SK-N-SH (cell line): Measurements from ENCODE around the gene ST6GALNAC2. TPM values are rescaled to one million over a fixed set of nuclear protein-coding genes. Genes with fewer than 3 reads are reported as not detected.

Source experiments
- CTCF ChIA-PET: fragments of 300-600, 350-600 bp; formaldehyde crosslinking; extraction: SDS; loops from one replicate; lab custom pipeline; 2021; lab: Yijun Ruan, JAX
- POLR2A ChIA-PET: fragments of 350-600 bp; sonication (Branson Sonifier 250); formaldehyde crosslinking; extraction: SDS; loops from one replicate; lab custom pipeline; 2020; ENCODE audit warnings: antibody characterized with exemption, inconsistent platforms; lab: Yijun Ruan, JAX
- DNase-seq: peaks from one replicate; pipeline ENCODE4 v3.0.0; 2012
- H2AFZ ChIP-seq: fragments of 200-600 bp; sonication (generic); 2 replicates; pipeline ENCODE4 v1.8.1; 2016; ENCODE audit warnings: antibody characterized with exemption, mild to moderate bottlenecking, low read depth
- H3F3A ChIP-seq: fragments of 200-600 bp; sonication (generic); replicated peaks from 2 replicates; pipeline ENCODE3; 2016; ENCODE audit warnings: antibody characterized with exemption, mild to moderate bottlenecking; ENCODE audit not compliant: insufficient read depth
- H3K27ac ChIP-seq, 2 experiments: fragments of 200-500 bp in 1 of 2; fragments of 200-600 bp in 1 of 2; sonication (Bioruptor generic) in 1 of 2; sonication (generic), shearing (Covaris generic) in 1 of 2; 2 replicates each; pipeline versions ENCODE4 v1.5.1 to v1.6.1; 2014 to 2016; ENCODE audit warnings: low read depth in 2 of 2, inconsistent platforms in 1 of 2, low read length in 1 of 2, mild to moderate bottlenecking in 1 of 2, mixed read lengths in 1 of 2
- H3K27me3 ChIP-seq: fragments of 200-600 bp; sonication (generic), shearing (Covaris generic); 2 replicates; pipeline ENCODE4 v1.6.1; 2016; ENCODE audit warnings: mixed run types; ENCODE audit not compliant: insufficient read depth
- H3K36me3 ChIP-seq, 2 experiments: fragments of 200-500 bp in 1 of 2; fragments of 200-600 bp in 1 of 2; sonication (Bioruptor generic) in 1 of 2; sonication (generic) in 1 of 2; replicated peaks in 1 of 2; 2 replicates each; pipeline versions ENCODE3 to v1.5.1; 2014 to 2016; ENCODE audit warnings: low read length in 1 of 2, mild to moderate bottlenecking in 1 of 2; ENCODE audit not compliant: insufficient read depth in 2 of 2, control insufficient read depth in 1 of 2
- H3K4me1 ChIP-seq, 2 experiments: fragments of 200-500 bp in 1 of 2; fragments of 200-600 bp in 1 of 2; sonication (Bioruptor generic) in 1 of 2; sonication (generic), shearing (Covaris generic) in 1 of 2; 2 replicates each; pipeline versions ENCODE4 v1.5.1 to v1.6.1; 2014 to 2016; ENCODE audit warnings: low read depth in 1 of 2, low read length in 1 of 2, mixed run types in 1 of 2; ENCODE audit not compliant: insufficient read depth in 2 of 2, control insufficient read depth in 1 of 2
- H3K4me2 ChIP-seq: fragments of 200-600 bp; sonication (generic), shearing (Covaris generic); 2 replicates; pipeline ENCODE4 v1.6.1; 2017; ENCODE audit warnings: mixed run types
- H3K4me3 ChIP-seq, 2 experiments: fragments of 200-500 bp in 1 of 2; fragments of 200-600 bp in 1 of 2; sonication (Bioruptor generic) in 1 of 2; sonication (generic), shearing (Covaris generic) in 1 of 2; 2 replicates each; pipeline versions ENCODE4 v1.5.1 to v1.8.1; 2014 to 2016; ENCODE audit warnings: low read depth in 2 of 2, inconsistent platforms in 1 of 2, low read length in 1 of 2, mild to moderate bottlenecking in 1 of 2, mixed read lengths in 1 of 2, moderate library complexity in 1 of 2
- H3K79me2 ChIP-seq: fragments of 200-600 bp; sonication (generic); 2 replicates; pipeline ENCODE4 v1.8.1; 2017; ENCODE audit warnings: mild to moderate bottlenecking; ENCODE audit not compliant: insufficient read depth
- H3K9ac ChIP-seq: fragments of 200-600 bp; sonication (generic); 2 replicates; pipeline ENCODE4 v1.6.1; 2017; ENCODE audit warnings: mixed run types
- H3K9me2 ChIP-seq: fragments of 200-600 bp; sonication (generic); 2 replicates; pipeline ENCODE4 v1.6.1; 2017; ENCODE audit warnings: mixed run types
- H3K9me3 ChIP-seq: fragments of 200-600 bp; sonication (generic); 2 replicates; pipeline ENCODE4 v1.6.1; 2017; ENCODE audit warnings: mixed run types, mild to moderate bottlenecking, moderate library complexity
- H4K20me1 ChIP-seq: fragments of 200-600 bp; sonication (generic); 2 replicates; pipeline ENCODE4 v1.6.1; 2017; ENCODE audit warnings: mild to moderate bottlenecking, mixed run types; ENCODE audit not compliant: insufficient read depth
- EP300 ChIP-seq, 2 experiments: IDR thresholded peaks; 2 replicates each; pipeline versions ENCODE4 v1.4.0 to v1.6.1; 2012; ENCODE audit warnings: borderline replicate concordance in 1 of 2, low read depth in 1 of 2, low read length in 1 of 2
- FOXJ3 ChIP-seq: sonication (generic); formaldehyde crosslinking; IDR thresholded peaks from 2 replicates; pipeline ENCODE4 v1.5.1; 2020; ENCODE audit warnings: mild to moderate bottlenecking, missing genetic modification reagents
- MEF2A ChIP-seq: IDR thresholded peaks from 2 replicates; pipeline ENCODE4 v1.4.0; 2012; ENCODE audit warnings: low read depth, borderline replicate concordance
- SMC3 ChIP-seq: IDR thresholded peaks from 2 replicates; pipeline ENCODE4 v1.6.1; 2012; ENCODE audit warnings: low read depth, low read length, improper control_type of control experiment
- TAF1 ChIP-seq: IDR thresholded peaks from 2 replicates; pipeline ENCODE4 v1.6.1; 2012; ENCODE audit warnings: low read depth, mild to moderate bottlenecking, low read length, moderate library complexity, borderline replicate concordance
- WGBS: methylation state at CpG from one replicate; pipeline ENCODE4 v1.1.6; 2017; ENCODE audit warnings: low lambda C conversion rate; 5-methylcytosine and 5-hydroxymethylcytosine counted together
- polyA plus RNA-seq, 3 experiments: library from polyadenylated mRNA; depleted of rRNA; stranded (reverse); fragments of >200 nt; gene quantifications; 2 replicates each; pipeline ENCODE4 v1.2.3, GENCODE V29; 2012
- TF ChIP-seq, protein P1 (sequence below): IDR thresholded peaks from 2 replicates; pipeline ENCODE4 v1.4.0; 2012; ENCODE audit warnings: low read depth, borderline replicate concordance
- TF ChIP-seq, protein P2 (sequence below): fragments of 150-350 bp; IDR thresholded peaks from 2 replicates; pipeline ENCODE4 v1.6.1; 2017; ENCODE audit warnings: antibody characterized with exemption, low read length, low read depth, borderline replicate concordance
- TF ChIP-seq, protein P3 (sequence below): fragments of 150-350 bp; IDR thresholded peaks from 2 replicates; pipeline ENCODE4 v1.6.1; 2016; ENCODE audit warnings: mild to moderate bottlenecking, low read depth, low read length
- TF ChIP-seq, protein P4 (sequence below): fragments of 200-600 bp; sonication (generic); IDR thresholded peaks from 2 replicates; pipeline ENCODE4 v1.6.1; 2017; ENCODE audit warnings: antibody characterized with exemption, mild to moderate bottlenecking, moderate library complexity
- TF ChIP-seq, protein P5 (sequence below): IDR thresholded peaks from 2 replicates; pipeline ENCODE4 v1.4.0; 2012; ENCODE audit warnings: low read depth, borderline replicate concordance

Gene ST6GALNAC2
- polyA plus RNA-seq, 1 of the 3 experiments (the other 2 are of a cell fraction) = 0.94 TPM

DNA sequence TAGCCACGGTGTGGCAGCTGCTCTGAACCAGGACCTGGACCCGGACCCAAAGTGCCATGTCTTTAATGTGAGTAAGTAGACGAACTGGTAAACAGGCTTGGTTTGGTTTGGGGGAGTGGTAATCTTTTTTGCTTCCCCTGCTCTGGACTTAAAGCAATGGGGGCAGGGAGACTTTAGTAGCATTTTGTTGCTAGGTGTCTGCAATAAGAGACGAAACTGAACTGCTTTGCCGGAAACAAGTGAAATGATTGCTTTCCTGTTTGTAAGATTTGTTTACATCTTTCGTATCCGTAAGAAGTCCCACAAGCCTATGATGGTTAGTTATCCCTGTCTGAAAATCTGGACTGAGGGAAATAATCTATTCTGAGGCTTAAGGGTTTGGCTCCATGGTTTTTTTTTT lies 24.3 kb downstream of the ST6GALNAC2 start:
- no peaks in the 10 kb centered on the region for H3K9me3 ChIP-seq
- peaks cover 36 to 42% of the 10 kb centered on the region in 2 experiments for H3K36me3 ChIP-seq
- WGBS = 86% methylated on average over 7 of the region's 7 CpGs
- ChIA-PET CTCF (interaction anchor here (1.1 to 14.5 kb wide), 7 partner anchors 8 to 152 kb away, joined by 3 to 319 read pairs (median 105); partner anchors contain the start of gene MXRA7), POLR2A (no interaction called here)
- H4K20me1 ChIP-seq = peaks cover 62% of the 10 kb centered on the region
- H3K9ac ChIP-seq = peak overlapping the region; percentile 33; the same call in 1 of the 2 replicates
- 0 out of 4 replicates have a peak overlapping the region, but pooled peaks of 1 of the 2 experiments have one; percentile 1 for H3K4me3 ChIP-seq
- peaks cover 60% of the 10 kb centered on the region for H3K79me2 ChIP-seq
- peak overlapping the region; percentile 73 to 76 for H3K27ac ChIP-seq
- peak overlapping the region; percentile 79 for H3K4me2 ChIP-seq
- no peaks in the 10 kb centered on the region for H3K27me3 ChIP-seq
- no peaks in the 10 kb centered on the region for H3K9me2 ChIP-seq
- H2AFZ ChIP-seq = no peak overlapping the region
- peaks cover 46% of the 10 kb centered on the region for H3F3A ChIP-seq
- H3K4me1 ChIP-seq = peaks cover 30 to 32% of the 10 kb centered on the region in 2 experiments
- TF ChIP-seq, protein P1, sequence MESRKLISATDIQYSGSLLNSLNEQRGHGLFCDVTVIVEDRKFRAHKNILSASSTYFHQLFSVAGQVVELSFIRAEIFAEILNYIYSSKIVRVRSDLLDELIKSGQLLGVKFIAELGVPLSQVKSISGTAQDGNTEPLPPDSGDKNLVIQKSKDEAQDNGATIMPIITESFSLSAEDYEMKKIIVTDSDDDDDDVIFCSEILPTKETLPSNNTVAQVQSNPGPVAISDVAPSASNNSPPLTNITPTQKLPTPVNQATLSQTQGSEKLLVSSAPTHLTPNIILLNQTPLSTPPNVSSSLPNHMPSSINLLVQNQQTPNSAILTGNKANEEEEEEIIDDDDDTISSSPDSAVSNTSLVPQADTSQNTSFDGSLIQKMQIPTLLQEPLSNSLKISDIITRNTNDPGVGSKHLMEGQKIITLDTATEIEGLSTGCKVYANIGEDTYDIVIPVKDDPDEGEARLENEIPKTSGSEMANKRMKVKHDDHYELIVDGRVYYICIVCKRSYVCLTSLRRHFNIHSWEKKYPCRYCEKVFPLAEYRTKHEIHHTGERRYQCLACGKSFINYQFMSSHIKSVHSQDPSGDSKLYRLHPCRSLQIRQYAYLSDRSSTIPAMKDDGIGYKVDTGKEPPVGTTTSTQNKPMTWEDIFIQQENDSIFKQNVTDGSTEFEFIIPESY = no peak
- no peak for TF ChIP-seq FOXJ3 (CRISPR knock-in tag)
- TF ChIP-seq, protein P2, sequence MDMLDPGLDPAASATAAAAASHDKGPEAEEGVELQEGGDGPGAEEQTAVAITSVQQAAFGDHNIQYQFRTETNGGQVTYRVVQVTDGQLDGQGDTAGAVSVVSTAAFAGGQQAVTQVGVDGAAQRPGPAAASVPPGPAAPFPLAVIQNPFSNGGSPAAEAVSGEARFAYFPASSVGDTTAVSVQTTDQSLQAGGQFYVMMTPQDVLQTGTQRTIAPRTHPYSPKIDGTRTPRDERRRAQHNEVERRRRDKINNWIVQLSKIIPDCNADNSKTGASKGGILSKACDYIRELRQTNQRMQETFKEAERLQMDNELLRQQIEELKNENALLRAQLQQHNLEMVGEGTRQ = no peak
- TF ChIP-seq, protein P3, sequence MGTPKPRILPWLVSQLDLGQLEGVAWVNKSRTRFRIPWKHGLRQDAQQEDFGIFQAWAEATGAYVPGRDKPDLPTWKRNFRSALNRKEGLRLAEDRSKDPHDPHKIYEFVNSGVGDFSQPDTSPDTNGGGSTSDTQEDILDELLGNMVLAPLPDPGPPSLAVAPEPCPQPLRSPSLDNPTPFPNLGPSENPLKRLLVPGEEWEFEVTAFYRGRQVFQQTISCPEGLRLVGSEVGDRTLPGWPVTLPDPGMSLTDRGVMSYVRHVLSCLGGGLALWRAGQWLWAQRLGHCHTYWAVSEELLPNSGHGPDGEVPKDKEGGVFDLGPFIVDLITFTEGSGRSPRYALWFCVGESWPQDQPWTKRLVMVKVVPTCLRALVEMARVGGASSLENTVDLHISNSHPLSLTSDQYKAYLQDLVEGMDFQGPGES = no peak
- TF ChIP-seq MEF2A = no peak
- TF ChIP-seq EP300 (IDR thresholded peaks at IDR 0.05; ENCODE audit: borderline replicate concordance in 1 of 2, low read depth in 1 of 2, low read length in 1 of 2) = no peak
- TF ChIP-seq, protein P4, sequence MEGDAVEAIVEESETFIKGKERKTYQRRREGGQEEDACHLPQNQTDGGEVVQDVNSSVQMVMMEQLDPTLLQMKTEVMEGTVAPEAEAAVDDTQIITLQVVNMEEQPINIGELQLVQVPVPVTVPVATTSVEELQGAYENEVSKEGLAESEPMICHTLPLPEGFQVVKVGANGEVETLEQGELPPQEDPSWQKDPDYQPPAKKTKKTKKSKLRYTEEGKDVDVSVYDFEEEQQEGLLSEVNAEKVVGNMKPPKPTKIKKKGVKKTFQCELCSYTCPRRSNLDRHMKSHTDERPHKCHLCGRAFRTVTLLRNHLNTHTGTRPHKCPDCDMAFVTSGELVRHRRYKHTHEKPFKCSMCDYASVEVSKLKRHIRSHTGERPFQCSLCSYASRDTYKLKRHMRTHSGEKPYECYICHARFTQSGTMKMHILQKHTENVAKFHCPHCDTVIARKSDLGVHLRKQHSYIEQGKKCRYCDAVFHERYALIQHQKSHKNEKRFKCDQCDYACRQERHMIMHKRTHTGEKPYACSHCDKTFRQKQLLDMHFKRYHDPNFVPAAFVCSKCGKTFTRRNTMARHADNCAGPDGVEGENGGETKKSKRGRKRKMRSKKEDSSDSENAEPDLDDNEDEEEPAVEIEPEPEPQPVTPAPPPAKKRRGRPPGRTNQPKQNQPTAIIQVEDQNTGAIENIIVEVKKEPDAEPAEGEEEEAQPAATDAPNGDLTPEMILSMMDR = no peak
- TF ChIP-seq, protein P5, sequence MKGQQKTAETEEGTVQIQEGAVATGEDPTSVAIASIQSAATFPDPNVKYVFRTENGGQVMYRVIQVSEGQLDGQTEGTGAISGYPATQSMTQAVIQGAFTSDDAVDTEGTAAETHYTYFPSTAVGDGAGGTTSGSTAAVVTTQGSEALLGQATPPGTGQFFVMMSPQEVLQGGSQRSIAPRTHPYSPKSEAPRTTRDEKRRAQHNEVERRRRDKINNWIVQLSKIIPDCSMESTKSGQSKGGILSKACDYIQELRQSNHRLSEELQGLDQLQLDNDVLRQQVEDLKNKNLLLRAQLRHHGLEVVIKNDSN = no peak
- no peak for TF ChIP-seq SMC3
- TF ChIP-seq TAF1 = no peak
- no peak for DNase-seq
